Stomach (tissue), 9 donors: ENCODE data around the gene INPP5J. TPM values are rescaled to one million over a fixed set of nuclear protein-coding genes. Genes with fewer than 3 reads are reported as not detected.
"Not testable (repeated sequence)": the region's sequence is repeated elsewhere in the genome, so short reads cannot be mapped to it uniquely, and the experiment has no call there.

ENCODE experiments used
- DNase-seq, 2 donors: peaks; one replicate each; pipeline versions ENCODE4 v3.0.0 to v3.0.0-alpha.2; 2013 to 2019
- H3K27ac ChIP-seq, 5 donors: fragments of 200-600 bp in 4 of 5; sonication (generic) in 4 of 5; one replicate each; pipeline ENCODE4 v1.5.1; 2013 to 2019; ENCODE audit warnings: mild to moderate bottlenecking in 1 of 5, moderate library complexity in 1 of 5
- H3K27me3 ChIP-seq, 3 donors: fragments of 200-600 bp; sonication (generic); one replicate each; pipeline ENCODE4 v1.5.1; 2017 to 2019; ENCODE audit warnings: mixed run types in 1 of 3
- H3K36me3 ChIP-seq, 4 donors: fragments of 200-600 bp; sonication (generic); 1 replicate in 3 of 4; 2 replicates in 1 of 4; pipeline ENCODE4 v1.5.1; 2016 to 2019
- H3K4me1 ChIP-seq, 4 donors: fragments of 200-600 bp; sonication (generic); one replicate each; pipeline ENCODE4 v1.5.1; 2016 to 2019
- H3K4me3 ChIP-seq, 4 donors: fragments of 200-600 bp; sonication (generic) in 3 of 4; one replicate each; pipeline ENCODE4 v1.5.1; 2016 to 2019; ENCODE audit warnings: mild to moderate bottlenecking in 1 of 4
- H3K9me3 ChIP-seq, 4 donors: fragments of 200-600 bp; sonication (generic); one replicate each; pipeline ENCODE4 v1.5.1; 2016 to 2019
- EP300 ChIP-seq: sonication (generic); formaldehyde crosslinking; IDR thresholded peaks from one replicate; pipeline ENCODE4 v1.6.1; 2017; ENCODE audit warnings: antibody characterized with exemption
- POLR2A ChIP-seq, 4 donors: fragments of 450-650 bp; IDR thresholded peaks; one replicate each; pipeline ENCODE4 v1.6.1; 2016; ENCODE audit warnings: antibody characterized with exemption in 4 of 4, control low read depth in 2 of 4, mild to moderate bottlenecking in 1 of 4, moderate library complexity in 1 of 4
- POLR2AphosphoS5 ChIP-seq, 3 donors: sonication (generic); formaldehyde crosslinking; IDR thresholded peaks; one replicate each; pipeline ENCODE4 v1.6.1; 2016; ENCODE audit warnings: antibody characterized with exemption in 3 of 3
- WGBS, 5 donors: extraction: QIAGEN DNeasy Blood & Tissue Kit in 3 of 5; methylation state at CpG; one replicate each; pipeline versions ENCODE4 v1.1.5 to v1.1.7; 2013 to 2018; 5-methylcytosine and 5-hydroxymethylcytosine counted together
- intact Hi-C: fragments of 100-400 bp; cut with DNase I; formaldehyde crosslinking; loops from one replicate; pipeline ENCODE4 v1.15.1; 2023; ENCODE audit warnings: low total_unique reads
- polyA plus RNA-seq, 3 donors: library from polyadenylated mRNA; stranded (reverse); fragments of 200-250 nt; gene quantifications; one replicate each; pipeline ENCODE4 v1.2.3, GENCODE V29; 2013
- total RNA-seq, 5 donors: library from RNA; depleted of rRNA; stranded (reverse); fragments of >200 nt; gene quantifications; one replicate each; pipeline versions ENCODE4 v1.1.0 to v1.2.3, GENCODE V29; 2014 to 2016
- TF ChIP-seq, protein P1 (sequence below), 7 experiments: fragments of 450-650 bp in 4 of 7; fragments of 200-600 bp in 3 of 7; sonication (generic) in 3 of 7; IDR thresholded peaks; one replicate each; pipeline ENCODE4 v1.5.1; 2016 to 2019; ENCODE audit warnings: antibody characterized with exemption in 7 of 7, control low read depth in 2 of 7, mild to moderate bottlenecking in 1 of 7
- donor health status: healthy with polysubstance abuse.
- donor health status: Bipolar disorder and iron deficiency.
- donor health status: healthy.

INPP5J gene
- total and polyA plus RNA-seq, 8 donors: 1.8 to 34.4 (median 9.3) TPM

DNA sequence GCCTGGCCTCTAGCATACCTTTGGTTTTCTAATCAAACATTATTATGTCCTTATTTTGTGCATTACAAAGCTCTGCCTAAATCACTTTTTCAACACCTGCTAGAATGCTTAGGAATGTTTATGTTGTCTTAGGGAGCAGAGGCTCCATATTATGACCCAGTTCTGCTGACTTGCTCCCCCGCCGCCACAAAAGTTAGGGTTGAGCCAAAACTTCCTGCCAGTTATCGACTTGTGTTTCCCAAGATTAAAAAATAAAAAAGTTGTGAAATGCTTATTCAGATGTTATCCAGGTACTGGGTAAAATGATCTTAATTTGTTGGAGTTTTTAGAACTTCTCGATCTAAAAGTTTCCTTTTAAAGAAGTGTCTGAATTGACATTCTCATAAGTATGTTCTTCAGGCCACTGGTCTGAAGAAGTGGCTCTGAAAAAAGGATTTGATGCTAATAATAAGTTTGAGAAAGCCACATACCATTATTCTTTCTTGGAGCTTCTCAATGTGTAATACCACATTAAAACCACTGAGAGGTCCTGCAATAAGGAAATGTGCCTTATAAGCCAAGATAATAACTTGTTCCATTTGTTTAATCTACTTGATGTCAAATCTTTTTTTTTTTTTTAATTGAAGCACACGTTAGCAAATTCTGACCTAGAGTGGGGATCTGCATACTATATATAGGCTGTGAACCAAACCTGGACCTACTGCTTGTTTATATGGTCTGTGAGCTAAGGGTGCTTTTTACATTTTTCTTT is 39.4 kb downstream of the INPP5J start:
- Histone ChIP-seq H3K27me3 (no peaks in the 10 kb centered on the region), H3K4me3 (peak overlapping the region in 2 of 4 donors; percentile 16 to 69), H3K36me3 (peaks cover 5 to 39% (median 32%) of the 10 kb centered on the region in 4 donors), H3K4me1 (peaks cover 22 to 54% (median 38%) of the 10 kb centered on the region in 4 donors), H3K27ac (peak overlapping the region; percentile 51 to 97 (median 89)), H3K9me3 (no peaks in the 10 kb centered on the region)
- intact Hi-C loops: no loop called here
- 25 to 47% (median 31%) methylated on average over 5 of the region's 5 CpGs for WGBS, 5 donors
- DNase-seq: no peak
- TF ChIP-seq POLR2AphosphoS5 (IDR thresholded peaks at IDR 0.05) (no peak), EP300 (no peak), POLR2A (IDR thresholded peaks at IDR 0.05) (no peak)
- TF ChIP-seq, protein P1, sequence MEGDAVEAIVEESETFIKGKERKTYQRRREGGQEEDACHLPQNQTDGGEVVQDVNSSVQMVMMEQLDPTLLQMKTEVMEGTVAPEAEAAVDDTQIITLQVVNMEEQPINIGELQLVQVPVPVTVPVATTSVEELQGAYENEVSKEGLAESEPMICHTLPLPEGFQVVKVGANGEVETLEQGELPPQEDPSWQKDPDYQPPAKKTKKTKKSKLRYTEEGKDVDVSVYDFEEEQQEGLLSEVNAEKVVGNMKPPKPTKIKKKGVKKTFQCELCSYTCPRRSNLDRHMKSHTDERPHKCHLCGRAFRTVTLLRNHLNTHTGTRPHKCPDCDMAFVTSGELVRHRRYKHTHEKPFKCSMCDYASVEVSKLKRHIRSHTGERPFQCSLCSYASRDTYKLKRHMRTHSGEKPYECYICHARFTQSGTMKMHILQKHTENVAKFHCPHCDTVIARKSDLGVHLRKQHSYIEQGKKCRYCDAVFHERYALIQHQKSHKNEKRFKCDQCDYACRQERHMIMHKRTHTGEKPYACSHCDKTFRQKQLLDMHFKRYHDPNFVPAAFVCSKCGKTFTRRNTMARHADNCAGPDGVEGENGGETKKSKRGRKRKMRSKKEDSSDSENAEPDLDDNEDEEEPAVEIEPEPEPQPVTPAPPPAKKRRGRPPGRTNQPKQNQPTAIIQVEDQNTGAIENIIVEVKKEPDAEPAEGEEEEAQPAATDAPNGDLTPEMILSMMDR (IDR thresholded peaks at IDR 0.05): peak in 1 of 7 experiments; percentile 14

- peaks cover 5 to 20% (median 17%) of the 10 kb centered on the region in 4 donors for H3K36me3 ChIP-seq
- no peak for TF ChIP-seq POLR2AphosphoS5 (IDR thresholded peaks at IDR 0.05)
- TF ChIP-seq, protein P1 (IDR thresholded peaks at IDR 0.05): no peak
- no peak for TF ChIP-seq EP300
- TF ChIP-seq POLR2A (IDR thresholded peaks at IDR 0.05): no peak
- no peak overlapping the region for H3K4me3 ChIP-seq
- intact Hi-C loops: no loop called here
- H3K27me3 ChIP-seq: no peaks in the 10 kb centered on the region
- peak overlapping the region in 3 of 5 donors; percentile 28 to 56 (median 38) for H3K27ac ChIP-seq
- DNase-seq: no peak
- H3K9me3 ChIP-seq: no peaks in the 10 kb centered on the region
- peaks cover 14 to 76% (median 47%) of the 10 kb centered on the region in 4 donors for H3K4me1 ChIP-seq
- WGBS, 5 donors: 95 to 100% (median 99%) methylated on average over 4 of the region's 4 CpGs
Observed at GRCh38 chr22:31170971-31171370, 48.2 kb downstream of the INPP5J start.

DNA sequence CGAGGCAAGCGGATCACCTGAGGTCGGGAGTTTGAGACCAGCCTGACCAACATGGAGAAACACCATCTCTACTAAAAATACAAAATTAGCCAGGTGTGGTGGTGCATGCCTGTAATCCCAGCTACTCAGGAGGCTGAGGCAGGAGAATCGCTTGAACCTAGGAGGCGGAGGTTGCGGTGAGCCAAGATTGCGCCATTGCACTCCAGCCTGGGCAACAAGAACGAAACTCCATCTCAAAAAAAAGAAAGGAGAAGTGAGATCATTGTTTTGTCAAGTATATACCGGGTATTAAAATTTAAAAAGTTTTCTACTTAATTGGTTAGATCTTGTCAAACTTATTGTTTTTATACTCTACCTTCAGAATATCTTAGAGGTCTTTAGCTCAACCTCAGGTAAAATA is 49.0 kb downstream of the INPP5J start:
- DNase-seq, H3K9me3 ChIP-seq, H3K27me3 ChIP-seq, intact Hi-C loops, H3K4me3 ChIP-seq: not testable (repeated sequence)
- Histone ChIP-seq H3K4me1 (peaks cover 14 to 75% (median 48%) of the 10 kb centered on the region in 4 donors), H3K36me3 (peaks cover 3 to 19% (median 17%) of the 10 kb centered on the region in 4 donors), H3K27ac (peak overlapping the region in 1 of 5 donors; percentile 61)
- 88 to 95% (median 91%) methylated on average over 7 to 9 of the region's 9 CpGs for WGBS, 5 donors

GRCh38 chr22:31173386-31174145 is 50.8 kb downstream of the INPP5J start:
- TF ChIP-seq, protein P1 (IDR thresholded peaks at IDR 0.05): no peak
- TF ChIP-seq POLR2AphosphoS5 (IDR thresholded peaks at IDR 0.05): peak in 2 of 3 donors; percentile 16 to 19
- H3K36me3 ChIP-seq: peaks cover 3 to 26% (median 18%) of the 10 kb centered on the region in 4 donors
- WGBS, 5 donors: 68 to 82% (median 73%) methylated on average over 5 of the region's 5 CpGs
- H3K4me3 ChIP-seq: no peak overlapping the region
- peaks cover 13 to 71% (median 44%) of the 10 kb centered on the region in 4 donors for H3K4me1 ChIP-seq
- no peak for DNase-seq
- no peaks in the 10 kb centered on the region for H3K9me3 ChIP-seq
- intact Hi-C loops: no loop called here
- H3K27me3 ChIP-seq: no peaks in the 10 kb centered on the region
- peak overlapping the region in 4 of 5 donors; percentile 44 to 68 (median 58) for H3K27ac ChIP-seq
